ENCODE data around the gene YDJC. TPM values are rescaled to one million over a fixed set of nuclear protein-coding genes. Genes with fewer than 3 reads are reported as not detected.
A peak's percentile ranks its signal among the peaks of the same experiment; 100 is the strongest.

YDJC gene
- total RNA-seq, 1 experiment from 2014 or later, result 57.9 TPM

- H3K4me1 Mint-ChIP-seq (ENCODE audit: low read depth, unreplicated experiment), result peaks cover 14% of the 10 kb centered on the region
- H3K4me3 Mint-ChIP-seq (ENCODE audit: low read depth, unreplicated experiment), result peak overlapping the region; percentile 92
- H3K27me3 Mint-ChIP-seq (ENCODE audit: unreplicated experiment), result no peaks in the 10 kb centered on the region
- peak overlapping the region; percentile 94 for H3K27ac Mint-ChIP-seq (ENCODE audit: unreplicated experiment)
- intact Hi-C loops (cut with micrococcal nuclease; ENCODE audit: unreplicated experiment), result no loop called here
- BruUV-seq (replicated peaks), result no TSS peak
- H3K36me3 Mint-ChIP-seq (ENCODE audit: insufficient read depth, unreplicated experiment), result peaks cover 43% of the 10 kb centered on the region
- DNase-seq, result no peak
- no peaks in the 10 kb centered on the region for H3K9me3 Mint-ChIP-seq (ENCODE audit: low read depth, unreplicated experiment)
- CTCF ChIA-PET, result interaction anchor here (0.7 to 1.2 kb wide), 2 partner anchors 17 to 20 kb away, joined by 3 to 7 read pairs; no protein-coding TSS in a partner anchor
- no peak for TF ChIP-seq CTCF (IDR thresholded peaks at IDR 0.05; ENCODE audit: unreplicated experiment)
Measured at GRCh38 chr22:21666786-21667185, 37.0 kb upstream of the YDJC start.

GRCh38 chr22:21665047-21665851 lies 35.4 kb upstream of the YDJC start:
- no peak for TF ChIP-seq CTCF (IDR thresholded peaks at IDR 0.05; ENCODE audit: unreplicated experiment)
- Mint-ChIP-seq H3K36me3 (ENCODE audit: insufficient read depth, unreplicated experiment) (peaks cover 51% of the 10 kb centered on the region), H3K27me3 (ENCODE audit: unreplicated experiment) (no peaks in the 10 kb centered on the region), H3K4me1 (ENCODE audit: low read depth, unreplicated experiment) (peaks cover 14% of the 10 kb centered on the region), H3K4me3 (ENCODE audit: low read depth, unreplicated experiment) (peak overlapping the region; percentile 92), H3K27ac (ENCODE audit: unreplicated experiment) (peak overlapping the region; percentile 94), H3K9me3 (ENCODE audit: low read depth, unreplicated experiment) (no peaks in the 10 kb centered on the region)
- no TSS peak for BruUV-seq (replicated peaks)
- CTCF ChIA-PET, result interaction anchor here (1.2 kb wide), 1 partner anchor 19 kb away, joined by 3 read pairs; no protein-coding TSS in a partner anchor
- intact Hi-C loops (cut with micrococcal nuclease; ENCODE audit: unreplicated experiment), result no loop called here
- no peak for DNase-seq

GRCh38 chr22:21663738-21664137 lies 33.9 kb upstream of the YDJC start:
- Mint-ChIP-seq H3K27ac (ENCODE audit: unreplicated experiment) (peak overlapping the region; percentile 6), H3K4me3 (ENCODE audit: low read depth, unreplicated experiment) (no peak overlapping the region), H3K4me1 (ENCODE audit: low read depth, unreplicated experiment) (no peaks in the 10 kb centered on the region), H3K9me3 (ENCODE audit: low read depth, unreplicated experiment) (no peaks in the 10 kb centered on the region), H3K27me3 (ENCODE audit: unreplicated experiment) (no peaks in the 10 kb centered on the region), H3K36me3 (ENCODE audit: insufficient read depth, unreplicated experiment) (peaks cover 39% of the 10 kb centered on the region)
- intact Hi-C loops (cut with micrococcal nuclease; ENCODE audit: unreplicated experiment), result no loop called here
- BruUV-seq (replicated peaks), result no TSS peak
- CTCF ChIA-PET, result no interaction called here
- no peak for DNase-seq
- no peak for TF ChIP-seq CTCF (IDR thresholded peaks at IDR 0.05; ENCODE audit: unreplicated experiment)

- CTCF ChIA-PET, result no interaction called here
- BruUV-seq (replicated peaks), result no TSS peak
- peaks cover 48% of the 10 kb centered on the region for H3K36me3 Mint-ChIP-seq (ENCODE audit: insufficient read depth, unreplicated experiment)
- peaks cover 3% of the 10 kb centered on the region for H3K4me1 Mint-ChIP-seq (ENCODE audit: low read depth, unreplicated experiment)
- no peak overlapping the region for H3K27ac Mint-ChIP-seq (ENCODE audit: unreplicated experiment)
- no peaks in the 10 kb centered on the region for H3K27me3 Mint-ChIP-seq (ENCODE audit: unreplicated experiment)
- no peak for DNase-seq
- no peak overlapping the region for H3K4me3 Mint-ChIP-seq (ENCODE audit: low read depth, unreplicated experiment)
- no peaks in the 10 kb centered on the region for H3K9me3 Mint-ChIP-seq (ENCODE audit: low read depth, unreplicated experiment)
- TF ChIP-seq CTCF (IDR thresholded peaks at IDR 0.05; ENCODE audit: unreplicated experiment), result no peak
- intact Hi-C loops (cut with micrococcal nuclease; ENCODE audit: unreplicated experiment), result no loop called here
Measured at GRCh38 chr22:21661991-21662390, 32.2 kb upstream of the YDJC start.

Data from Calu3 (cell line).